ENCODE results near the gene SPAG17.

DNA sequence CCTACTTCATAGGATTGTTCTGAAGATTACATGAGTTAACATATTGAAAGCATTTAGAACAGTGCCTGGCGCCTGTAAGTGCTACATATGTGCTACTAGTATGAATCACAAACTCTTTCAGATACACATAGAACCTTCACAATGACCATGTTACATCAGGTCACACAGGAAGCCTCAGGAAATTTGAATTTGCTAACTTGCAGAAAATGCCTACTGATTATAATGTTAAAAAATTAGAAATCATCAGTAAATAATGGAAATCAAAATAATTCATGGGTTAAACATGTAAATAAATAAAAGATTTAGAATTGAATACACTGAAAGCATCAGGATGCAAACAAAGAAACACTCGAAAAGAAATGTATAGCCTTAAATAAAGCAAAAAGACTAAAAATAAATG, 94.9 kb downstream of the SPAG17 start:
- TF ChIP-seq CTCF (IDR thresholded peaks at IDR 0.05) (no peak), POLR2A (IDR thresholded peaks at IDR 0.05) (no peak), EP300 (IDR thresholded peaks at IDR 0.05) (no peak)

Data from ovary (tissue), 3 donors.